Glutamatergic neuron (in vitro differentiated cells): ENCODE results near the gene ABHD2. TPM values are rescaled to one million over a fixed set of nuclear protein-coding genes. Genes with fewer than 3 reads are reported as not detected.
"Not testable (repeated sequence)": the region's sequence is repeated elsewhere in the genome, so short reads cannot be mapped to it uniquely, and the experiment has no call there.

Experiments
- DNase-seq: peaks from one replicate; pipeline ENCODE4 v3.0.0; 2022
- H3K27ac Mint-ChIP-seq: one replicate; pipeline ENCODE4 v1.8.0; 2020; ENCODE audit warnings: mild to moderate bottlenecking, mixed read lengths, inconsistent platforms; ENCODE audit not compliant: unreplicated experiment
- H3K27me3 Mint-ChIP-seq: one replicate; pipeline ENCODE4 v1.8.0; 2020; ENCODE audit warnings: mild to moderate bottlenecking, moderate library complexity, mixed read lengths, inconsistent platforms; ENCODE audit not compliant: unreplicated experiment
- H3K36me3 Mint-ChIP-seq: one replicate; pipeline ENCODE4 v1.8.0; 2020; ENCODE audit warnings: mild to moderate bottlenecking, mixed read lengths, inconsistent platforms; ENCODE audit not compliant: unreplicated experiment
- H3K4me1 Mint-ChIP-seq: one replicate; pipeline ENCODE4 v1.8.0; 2020; ENCODE audit warnings: mild to moderate bottlenecking, low read depth, mixed read lengths, inconsistent platforms; ENCODE audit not compliant: unreplicated experiment
- H3K4me3 Mint-ChIP-seq: one replicate; pipeline ENCODE4 v1.8.0; 2020; ENCODE audit warnings: mild to moderate bottlenecking, mixed read lengths, inconsistent platforms; ENCODE audit not compliant: unreplicated experiment
- H3K9me3 Mint-ChIP-seq: one replicate; pipeline ENCODE4 v1.8.0; 2020; ENCODE audit warnings: mild to moderate bottlenecking, moderate library complexity, mixed read lengths, inconsistent platforms; ENCODE audit not compliant: unreplicated experiment
- total RNA-seq: library from RNA; stranded (reverse); fragmentation: NEBNext Ultra II Directional; extraction: Animal tissue kit (Norgen Biotek cat#: 25700); gene quantifications from one replicate; pipeline ENCODE4 v1.2.1, GENCODE V29; 2021; ENCODE audit not compliant: unreplicated experiment
- TF ChIP-seq, protein P1 (sequence below): fragments of 200-600 bp; sonication (generic); IDR thresholded peaks from one replicate; pipeline ENCODE4 v1.5.0; 2021; ENCODE audit not compliant: partially characterized antibody, unreplicated experiment

The ABHD2 gene
- total RNA-seq, 1 donor from 2014 or later: 101 TPM

DNA sequence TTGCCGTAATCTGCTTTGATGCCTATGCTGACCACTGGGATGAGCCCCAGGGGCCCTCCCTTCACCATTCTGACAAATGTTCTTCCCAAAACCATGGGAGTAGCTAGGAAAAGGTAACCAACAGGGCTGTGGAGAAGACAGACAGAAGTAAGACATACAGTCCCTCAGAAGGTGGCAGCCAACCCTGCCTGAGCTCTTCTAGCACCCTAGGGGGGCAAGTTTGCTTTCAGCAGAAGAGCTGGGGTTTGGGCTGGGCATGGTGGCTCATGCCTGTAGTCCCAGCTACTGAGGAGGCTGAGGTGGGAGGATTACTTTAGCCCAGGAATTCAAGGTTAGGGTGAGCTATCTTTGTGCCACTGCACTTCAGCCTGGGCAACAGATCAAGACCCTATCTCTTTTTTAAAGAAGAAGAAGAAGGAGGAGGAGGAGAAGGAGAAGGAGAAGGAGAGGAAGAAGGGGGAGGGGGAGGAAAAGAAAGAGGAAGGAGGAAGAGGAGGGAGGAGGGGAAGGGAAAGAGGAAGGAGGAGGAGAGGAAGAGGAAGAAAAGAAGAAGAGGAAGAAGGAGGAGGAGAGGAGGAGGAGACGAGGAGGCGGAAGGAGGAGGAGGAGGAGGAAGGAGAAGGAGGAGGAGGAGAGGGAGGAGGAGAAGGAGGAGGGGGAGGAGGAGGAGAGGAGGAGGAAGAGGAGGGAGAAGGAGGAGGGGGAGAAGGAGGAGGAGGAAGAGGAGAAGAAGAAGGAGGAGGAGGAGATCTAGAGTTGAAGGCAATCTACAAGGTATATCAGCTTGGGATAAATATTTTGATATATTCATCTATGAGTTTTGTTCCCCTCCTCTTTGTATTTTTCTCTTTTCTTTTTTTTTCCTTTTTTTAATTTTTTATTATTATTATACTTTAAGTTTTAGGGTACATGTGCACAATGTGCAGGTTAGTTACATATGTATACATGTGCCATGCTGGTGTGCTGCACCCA, 44.9 kb upstream of the ABHD2 start:
- H3K4me3 Mint-ChIP-seq: no peak overlapping the region
- H3K27ac Mint-ChIP-seq: no peak overlapping the region
- no peaks in the 10 kb centered on the region for H3K4me1 Mint-ChIP-seq
- no peak for DNase-seq
- peaks cover 5% of the 10 kb centered on the region for H3K27me3 Mint-ChIP-seq
- H3K36me3 Mint-ChIP-seq: no peaks in the 10 kb centered on the region
- TF ChIP-seq, protein P1, sequence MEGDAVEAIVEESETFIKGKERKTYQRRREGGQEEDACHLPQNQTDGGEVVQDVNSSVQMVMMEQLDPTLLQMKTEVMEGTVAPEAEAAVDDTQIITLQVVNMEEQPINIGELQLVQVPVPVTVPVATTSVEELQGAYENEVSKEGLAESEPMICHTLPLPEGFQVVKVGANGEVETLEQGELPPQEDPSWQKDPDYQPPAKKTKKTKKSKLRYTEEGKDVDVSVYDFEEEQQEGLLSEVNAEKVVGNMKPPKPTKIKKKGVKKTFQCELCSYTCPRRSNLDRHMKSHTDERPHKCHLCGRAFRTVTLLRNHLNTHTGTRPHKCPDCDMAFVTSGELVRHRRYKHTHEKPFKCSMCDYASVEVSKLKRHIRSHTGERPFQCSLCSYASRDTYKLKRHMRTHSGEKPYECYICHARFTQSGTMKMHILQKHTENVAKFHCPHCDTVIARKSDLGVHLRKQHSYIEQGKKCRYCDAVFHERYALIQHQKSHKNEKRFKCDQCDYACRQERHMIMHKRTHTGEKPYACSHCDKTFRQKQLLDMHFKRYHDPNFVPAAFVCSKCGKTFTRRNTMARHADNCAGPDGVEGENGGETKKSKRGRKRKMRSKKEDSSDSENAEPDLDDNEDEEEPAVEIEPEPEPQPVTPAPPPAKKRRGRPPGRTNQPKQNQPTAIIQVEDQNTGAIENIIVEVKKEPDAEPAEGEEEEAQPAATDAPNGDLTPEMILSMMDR: no peak
- H3K9me3 Mint-ChIP-seq: peaks cover 1% of the 10 kb centered on the region

DNA sequence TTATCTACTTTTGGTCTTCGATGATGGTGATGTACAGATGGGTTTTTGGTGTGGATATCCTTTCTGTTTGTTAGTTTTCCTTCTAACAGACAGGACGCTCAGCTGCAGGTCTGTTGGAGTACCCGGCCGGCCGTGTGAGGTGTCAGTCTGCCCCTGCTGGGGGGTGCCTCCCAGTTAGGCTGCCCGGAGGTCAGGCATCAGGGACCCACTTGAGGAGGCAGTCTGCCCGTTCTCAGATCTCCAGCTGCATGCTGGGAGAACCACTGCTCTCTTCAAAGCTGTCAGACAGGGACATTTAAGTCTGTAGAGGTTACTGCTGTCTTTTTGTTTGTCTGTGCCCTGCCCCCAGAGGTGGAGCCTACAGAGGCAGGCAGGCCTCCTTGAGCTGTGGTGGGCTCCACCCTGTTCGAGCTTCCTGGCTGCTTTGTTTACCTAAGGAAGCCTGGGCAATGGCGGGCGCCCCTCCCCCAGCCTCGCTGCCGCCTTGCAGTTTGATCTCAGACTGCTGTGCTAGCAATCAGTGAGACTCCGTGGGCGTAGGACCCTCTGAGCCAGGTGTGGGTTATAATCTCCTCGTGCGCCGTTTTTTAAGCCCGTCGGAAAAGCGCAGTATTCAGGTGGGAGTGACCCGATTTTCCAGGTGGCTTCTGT, 39.1 kb upstream of the ABHD2 start:
- H3K27me3 Mint-ChIP-seq, H3K4me3 Mint-ChIP-seq, H3K36me3 Mint-ChIP-seq, H3K9me3 Mint-ChIP-seq, H3K4me1 Mint-ChIP-seq, H3K27ac Mint-ChIP-seq, DNase-seq: not testable (repeated sequence)

DNA sequence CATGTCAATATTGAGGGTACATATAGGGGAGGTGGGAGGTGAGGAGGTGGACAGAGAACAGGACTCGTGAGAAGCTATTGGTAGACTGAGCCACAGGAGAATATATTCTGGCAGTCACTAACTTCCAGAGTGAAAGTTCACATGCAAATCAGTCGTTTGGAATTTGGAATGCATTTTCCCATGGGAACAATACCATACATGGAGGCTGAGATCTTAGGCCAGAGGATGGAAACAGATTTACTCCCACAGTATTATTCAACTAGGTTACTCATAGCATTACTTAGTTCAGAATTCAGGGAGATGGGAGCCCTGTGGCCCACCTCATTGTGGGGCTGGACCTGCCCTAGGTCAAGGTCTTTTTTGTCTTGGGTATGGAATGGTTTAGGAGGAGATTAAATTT, 36.4 kb upstream of the ABHD2 start:
- no peak overlapping the region for H3K4me3 Mint-ChIP-seq

DNA sequence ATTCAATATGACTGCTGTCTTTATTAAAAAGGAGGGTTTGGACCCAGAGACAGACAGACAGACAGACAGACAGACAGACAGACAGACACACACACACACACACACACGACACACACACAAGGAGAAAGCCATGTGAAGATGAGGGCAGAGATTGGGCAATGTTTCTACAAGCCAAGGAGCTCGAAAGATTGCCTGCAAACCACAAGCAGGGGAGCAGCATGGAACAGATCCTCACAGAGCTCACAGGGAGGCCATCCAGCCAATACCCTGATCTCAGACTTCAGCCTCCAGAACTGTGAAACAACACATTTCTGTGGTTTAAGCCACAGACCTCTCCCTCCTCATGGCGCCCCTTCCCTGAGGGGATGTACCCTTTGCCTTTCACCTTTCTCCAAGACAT, 35.8 kb upstream of the ABHD2 start:
- Mint-ChIP-seq H3K4me1 (no peaks in the 10 kb centered on the region), H3K4me3 (no peak overlapping the region), H3K27me3 (no peaks in the 10 kb centered on the region), H3K9me3 (no peaks in the 10 kb centered on the region), H3K36me3 (peaks cover 6% of the 10 kb centered on the region), H3K27ac (no peak overlapping the region)
- TF ChIP-seq, protein P1: no peak
- no peak for DNase-seq

More for the DNA sequence above, 36.4 kb upstream of the ABHD2 start:
- no peak for DNase-seq
- Mint-ChIP-seq H3K27me3 (no peaks in the 10 kb centered on the region), H3K27ac (no peak overlapping the region), H3K36me3 (peaks cover 6% of the 10 kb centered on the region), H3K9me3 (no peaks in the 10 kb centered on the region), H3K4me1 (no peaks in the 10 kb centered on the region)
- TF ChIP-seq, protein P1: no peak

DNA sequence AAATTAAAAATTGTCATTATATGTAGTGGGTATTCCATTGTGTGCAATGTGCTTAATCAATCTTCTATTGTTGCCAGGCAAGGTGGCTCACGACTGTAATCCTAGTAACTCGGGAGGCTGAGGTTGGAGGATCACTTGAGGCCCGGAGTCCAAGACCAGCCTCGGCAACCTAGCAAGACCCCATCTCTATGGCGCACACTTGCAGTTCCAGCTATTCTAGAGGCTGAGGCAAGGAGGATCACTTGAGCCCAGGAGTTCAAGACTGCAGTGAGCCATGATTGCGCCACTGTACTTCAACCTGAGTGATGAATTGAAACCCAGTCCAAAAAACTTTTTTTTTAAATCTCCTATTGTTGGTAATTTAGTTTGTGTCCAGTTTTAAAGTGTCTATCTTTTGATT, 33.4 kb upstream of the ABHD2 start:
- Mint-ChIP-seq H3K9me3 (no peaks in the 10 kb centered on the region), H3K4me1 (peaks cover 2% of the 10 kb centered on the region), H3K27ac (no peak overlapping the region), H3K36me3 (peaks cover 3% of the 10 kb centered on the region), H3K4me3 (no peak overlapping the region), H3K27me3 (no peaks in the 10 kb centered on the region)
- DNase-seq: no peak
- TF ChIP-seq, protein P1: no peak
